Measurements from ENCODE around the gene LARGE1.

Gene LARGE1

DNA sequence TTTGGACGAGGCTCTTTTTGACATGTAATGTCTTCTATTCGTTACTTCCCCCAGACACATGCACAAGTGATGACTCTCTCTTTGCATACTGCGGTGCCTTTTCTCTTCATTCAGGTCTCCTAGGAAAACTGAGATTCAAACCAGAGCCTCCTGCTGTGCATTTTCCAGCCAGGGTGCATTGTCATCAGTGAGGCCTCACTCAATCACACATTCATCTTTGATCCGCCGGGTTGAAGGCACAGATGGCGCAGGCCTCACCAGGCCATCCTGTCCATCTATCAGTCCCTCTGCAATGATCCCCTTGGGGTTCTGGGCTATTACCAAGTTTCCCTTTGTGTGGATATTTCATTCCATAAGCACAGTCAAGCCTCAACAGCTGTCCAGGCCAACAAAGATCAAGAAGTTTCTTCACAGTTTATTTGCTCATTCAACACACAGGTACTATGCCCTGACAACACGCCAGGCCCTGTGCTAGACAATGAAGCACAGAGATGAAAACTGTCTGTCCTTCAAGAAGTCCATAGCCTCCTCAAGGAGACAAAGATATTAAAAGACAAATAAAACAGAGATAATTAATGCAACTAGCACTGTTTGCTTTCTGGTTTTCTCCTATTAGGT is 107.8 kb downstream of the LARGE1 start:
- no peak overlapping the region for H3K27ac ChIP-seq
- TF ChIP-seq, protein P1, sequence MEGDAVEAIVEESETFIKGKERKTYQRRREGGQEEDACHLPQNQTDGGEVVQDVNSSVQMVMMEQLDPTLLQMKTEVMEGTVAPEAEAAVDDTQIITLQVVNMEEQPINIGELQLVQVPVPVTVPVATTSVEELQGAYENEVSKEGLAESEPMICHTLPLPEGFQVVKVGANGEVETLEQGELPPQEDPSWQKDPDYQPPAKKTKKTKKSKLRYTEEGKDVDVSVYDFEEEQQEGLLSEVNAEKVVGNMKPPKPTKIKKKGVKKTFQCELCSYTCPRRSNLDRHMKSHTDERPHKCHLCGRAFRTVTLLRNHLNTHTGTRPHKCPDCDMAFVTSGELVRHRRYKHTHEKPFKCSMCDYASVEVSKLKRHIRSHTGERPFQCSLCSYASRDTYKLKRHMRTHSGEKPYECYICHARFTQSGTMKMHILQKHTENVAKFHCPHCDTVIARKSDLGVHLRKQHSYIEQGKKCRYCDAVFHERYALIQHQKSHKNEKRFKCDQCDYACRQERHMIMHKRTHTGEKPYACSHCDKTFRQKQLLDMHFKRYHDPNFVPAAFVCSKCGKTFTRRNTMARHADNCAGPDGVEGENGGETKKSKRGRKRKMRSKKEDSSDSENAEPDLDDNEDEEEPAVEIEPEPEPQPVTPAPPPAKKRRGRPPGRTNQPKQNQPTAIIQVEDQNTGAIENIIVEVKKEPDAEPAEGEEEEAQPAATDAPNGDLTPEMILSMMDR (IDR thresholded peaks at IDR 0.05), result no peak
- no peak for TF ChIP-seq ZFX (IDR thresholded peaks at IDR 0.05; ENCODE audit: borderline replicate concordance)

DNA sequence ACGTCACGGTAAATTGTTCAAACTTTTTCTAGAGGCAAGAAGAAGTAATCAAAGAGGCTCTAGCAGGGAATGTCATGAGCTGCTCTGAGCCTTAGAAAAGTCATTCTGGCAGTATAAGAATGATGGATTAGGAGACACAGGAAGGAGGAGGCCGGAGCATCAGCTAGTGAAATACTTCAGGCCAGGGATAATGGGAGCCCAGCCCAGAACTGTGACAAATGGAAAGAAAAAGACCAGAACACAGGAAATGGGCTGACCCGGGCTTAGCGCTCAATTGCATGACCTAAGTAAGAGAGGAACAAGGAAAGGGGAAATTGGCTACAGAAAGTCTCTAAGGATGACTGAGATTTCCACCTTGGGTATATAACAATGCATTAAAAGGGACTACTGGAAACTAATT is 108.6 kb downstream of the LARGE1 start:
- H3K27ac ChIP-seq, result no peak overlapping the region
- TF ChIP-seq, protein P1 (IDR thresholded peaks at IDR 0.05), result no peak
- no peak for TF ChIP-seq ZFX (IDR thresholded peaks at IDR 0.05; ENCODE audit: borderline replicate concordance)

DNA sequence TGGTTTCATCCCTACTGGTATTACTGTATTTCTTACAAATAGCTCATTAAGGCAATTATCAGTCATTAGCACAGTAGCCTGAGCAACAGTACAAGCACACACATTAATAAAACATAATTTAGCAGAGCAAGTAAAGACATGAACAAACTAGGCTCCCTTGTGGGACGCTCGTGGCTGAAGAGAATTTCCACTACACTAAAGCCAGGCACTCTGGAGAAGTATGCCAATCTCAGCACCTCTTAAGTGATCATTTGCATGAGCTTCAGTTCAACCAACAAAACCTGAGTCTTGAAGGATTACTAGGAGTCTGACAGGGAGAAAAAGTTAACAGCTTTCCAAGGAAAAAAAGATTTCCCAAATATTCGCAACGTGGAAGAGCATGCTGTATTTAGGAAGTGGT is 109.1 kb downstream of the LARGE1 start:
- TF ChIP-seq ZFX (IDR thresholded peaks at IDR 0.05; ENCODE audit: borderline replicate concordance), result no peak
- TF ChIP-seq, protein P1 (IDR thresholded peaks at IDR 0.05), result no peak
- no peak overlapping the region for H3K27ac ChIP-seq

DNA sequence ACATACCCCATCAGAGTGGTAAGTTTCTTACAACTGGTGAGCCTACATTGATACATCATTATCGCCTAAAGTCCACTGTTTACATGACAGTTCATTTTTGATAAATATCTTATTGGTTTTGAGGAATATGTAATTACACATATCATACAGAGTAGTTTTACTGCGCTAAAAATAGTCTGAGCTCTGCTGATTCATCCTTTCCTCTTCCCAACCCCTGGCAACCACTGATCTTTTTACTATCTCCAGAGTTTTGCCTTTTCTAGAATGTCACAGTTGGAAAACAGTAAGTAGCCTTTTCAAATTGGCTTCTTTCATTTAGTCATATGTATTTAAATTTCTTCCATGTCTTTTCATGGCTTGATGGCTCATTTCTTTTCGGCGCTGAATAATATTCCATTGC is 112.8 kb downstream of the LARGE1 start:
- no peak overlapping the region for H3K27ac ChIP-seq
- TF ChIP-seq ZFX (IDR thresholded peaks at IDR 0.05; ENCODE audit: borderline replicate concordance), result no peak
- TF ChIP-seq, protein P1 (IDR thresholded peaks at IDR 0.05), result no peak

DNA sequence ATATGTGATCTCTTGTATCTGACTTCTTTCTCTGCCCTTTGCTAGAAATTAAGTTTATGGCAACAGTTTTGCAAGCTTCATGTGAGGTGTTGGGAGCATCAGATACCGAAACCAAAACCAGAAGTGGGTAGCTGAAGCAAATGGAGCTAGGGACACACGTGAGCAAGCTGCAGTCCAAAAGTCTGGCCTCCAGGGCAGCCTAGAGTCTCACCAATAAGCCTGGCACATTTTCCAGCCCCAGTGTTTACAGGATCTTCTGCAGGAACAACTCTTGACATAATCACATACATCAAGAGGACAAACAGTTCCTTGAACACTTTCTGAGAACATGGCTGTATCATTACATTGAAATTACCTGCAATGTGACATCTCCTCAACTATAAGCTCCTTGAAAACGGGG is 114.1 kb downstream of the LARGE1 start:
- no peak overlapping the region for H3K27ac ChIP-seq
- TF ChIP-seq, protein P1 (IDR thresholded peaks at IDR 0.05), result no peak
- no peak for TF ChIP-seq ZFX (IDR thresholded peaks at IDR 0.05; ENCODE audit: borderline replicate concordance)

DNA sequence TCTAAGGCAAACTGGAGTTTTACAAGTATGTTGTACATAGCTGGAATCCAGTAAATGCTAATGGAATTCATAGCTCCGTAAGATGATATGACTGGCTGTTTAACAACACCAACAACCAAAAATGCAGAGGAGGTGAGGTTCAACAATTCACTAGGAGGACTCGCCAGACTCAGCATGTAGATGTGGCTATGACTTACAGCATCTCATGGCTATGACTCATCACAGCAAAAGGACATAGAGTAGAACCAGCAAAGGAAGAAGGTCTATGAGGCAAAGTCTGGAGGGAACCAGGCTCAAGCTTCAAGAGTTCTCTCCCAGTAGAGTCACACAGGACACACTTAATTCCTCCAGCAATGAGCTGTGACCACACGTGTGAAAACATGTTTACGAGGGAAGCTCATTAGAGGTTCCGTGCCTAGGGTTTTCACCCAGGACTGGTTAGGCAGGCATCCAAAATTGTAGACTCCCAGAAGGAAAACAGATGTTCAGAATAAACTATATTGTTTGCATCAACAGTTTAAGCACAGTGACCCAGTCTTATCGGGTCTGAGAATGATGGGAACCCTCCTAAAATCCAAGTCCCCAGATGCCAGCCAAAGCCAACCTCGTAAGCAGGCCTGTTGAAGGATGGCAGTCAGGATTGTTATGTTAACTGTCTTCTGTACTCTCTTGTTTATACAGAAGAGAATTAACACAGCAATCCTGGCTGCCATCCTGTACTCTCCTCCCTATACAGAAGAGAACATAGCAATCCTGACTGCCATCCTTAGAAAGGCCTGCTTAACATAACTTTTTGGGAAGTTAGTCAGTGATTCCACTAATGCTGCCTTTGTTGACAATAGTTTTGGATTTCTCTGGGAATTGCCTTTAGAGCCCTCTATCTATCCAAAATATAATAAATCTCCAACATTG is 116.6 kb downstream of the LARGE1 start:
- no peak for TF ChIP-seq ZFX (IDR thresholded peaks at IDR 0.05; ENCODE audit: borderline replicate concordance)
- TF ChIP-seq, protein P1 (IDR thresholded peaks at IDR 0.05), result no peak
- no peak overlapping the region for H3K27ac ChIP-seq

DNA sequence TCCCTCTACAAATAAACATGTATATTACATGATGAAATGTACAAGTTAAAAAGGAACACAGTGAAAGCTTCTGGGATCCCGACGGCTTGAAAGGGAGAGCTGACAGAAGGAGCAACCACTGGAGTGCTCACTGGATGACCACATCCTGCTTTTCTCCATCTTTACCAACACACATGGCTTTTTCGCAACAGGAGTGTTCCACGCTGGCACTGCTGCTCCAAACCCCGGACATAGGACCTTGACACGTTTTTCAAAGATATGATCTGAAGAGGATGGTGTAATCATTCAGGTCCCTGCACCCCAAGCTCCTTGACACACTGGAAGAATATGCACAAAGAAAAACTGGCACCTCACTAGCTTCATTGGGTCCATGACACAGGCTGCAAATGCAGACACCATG is 121.9 kb downstream of the LARGE1 start:
- TF ChIP-seq, protein P1 (IDR thresholded peaks at IDR 0.05), result no peak
- H3K27ac ChIP-seq, result no peak overlapping the region
